LNCAP (cell line): ENCODE measurements around the gene PDX1.

ENCODE experiments used
- CTCF ChIP-seq: fragments of 450-650 bp; IDR thresholded peaks from 2 replicates; pipeline ENCODE4 v1.5.1; 2017; ENCODE audit warnings: mild to moderate bottlenecking

PDX1 gene

DNA sequence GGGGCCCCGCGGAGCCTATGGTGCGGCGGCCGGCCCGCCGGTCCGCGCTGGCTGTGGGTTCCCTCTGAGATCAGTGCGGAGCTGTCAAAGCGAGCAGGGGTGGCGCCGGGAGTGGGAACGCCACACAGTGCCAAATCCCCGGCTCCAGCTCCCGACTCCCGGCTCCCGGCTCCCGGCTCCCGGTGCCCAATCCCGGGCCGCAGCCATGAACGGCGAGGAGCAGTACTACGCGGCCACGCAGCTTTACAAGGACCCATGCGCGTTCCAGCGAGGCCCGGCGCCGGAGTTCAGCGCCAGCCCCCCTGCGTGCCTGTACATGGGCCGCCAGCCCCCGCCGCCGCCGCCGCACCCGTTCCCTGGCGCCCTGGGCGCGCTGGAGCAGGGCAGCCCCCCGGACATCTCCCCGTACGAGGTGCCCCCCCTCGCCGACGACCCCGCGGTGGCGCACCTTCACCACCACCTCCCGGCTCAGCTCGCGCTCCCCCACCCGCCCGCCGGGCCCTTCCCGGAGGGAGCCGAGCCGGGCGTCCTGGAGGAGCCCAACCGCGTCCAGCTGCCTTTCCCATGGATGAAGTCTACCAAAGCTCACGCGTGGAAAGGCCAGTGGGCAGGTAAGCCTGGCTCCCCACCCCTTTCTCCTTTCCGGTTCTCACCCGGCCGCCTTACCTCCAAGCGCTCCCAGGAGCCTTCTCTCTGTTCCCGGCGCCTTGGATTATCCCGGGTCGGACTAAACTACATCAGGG, at the start of gene PDX1:
Gene PDX1 (plus strand): TSS at position 67 of the 743 bp plus-strand sequence. CDS start 139 bp downstream, at position 206.
- no peak for TF ChIP-seq CTCF

DNA sequence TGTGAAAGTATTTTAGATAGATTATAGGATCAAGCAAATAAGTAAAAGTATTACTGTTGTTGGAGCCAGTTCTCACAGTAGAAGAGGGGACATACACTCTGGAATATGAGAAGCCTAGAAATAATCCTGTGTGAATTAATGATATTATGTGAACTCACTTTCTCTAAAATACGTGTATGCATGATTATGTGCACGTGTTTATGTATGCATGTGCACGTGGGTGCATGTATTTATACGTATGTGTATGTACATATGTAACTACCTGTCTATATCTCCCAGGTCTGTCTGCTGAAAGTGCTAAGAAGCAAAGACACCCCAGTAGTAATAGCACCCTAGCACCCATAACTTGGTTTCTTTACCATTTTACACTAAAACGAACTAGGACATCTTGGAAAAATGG, 41.5 kb upstream of the PDX1 start:
- TF ChIP-seq CTCF: no peak

- no peak for TF ChIP-seq CTCF
Observed at GRCh38 chr13:27889471-27889870, 30.3 kb upstream of the PDX1 start.

DNA sequence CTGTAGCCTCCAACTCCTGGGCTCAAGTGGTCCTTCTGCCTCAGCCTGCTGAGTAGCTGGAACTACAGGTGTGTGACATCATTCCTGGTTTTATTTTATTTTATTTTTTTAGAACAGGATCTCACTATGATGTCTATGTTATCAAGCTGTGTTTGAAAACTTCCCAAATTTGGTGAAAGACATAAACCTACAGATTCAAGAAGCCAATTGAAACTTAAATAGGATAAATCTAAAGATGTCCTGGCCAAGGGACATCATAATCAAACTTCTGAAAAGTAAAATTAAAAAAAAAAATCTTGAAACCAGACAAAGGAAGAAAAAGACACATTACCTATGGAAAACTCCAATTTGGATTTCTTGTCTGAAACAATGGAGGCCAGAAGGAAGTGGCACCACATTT, 23.1 kb upstream of the PDX1 start:
- TF ChIP-seq CTCF: no peak

GRCh38 chr13:27904719-27905118, 15.1 kb upstream of the PDX1 start:
- no peak for TF ChIP-seq CTCF

GRCh38 chr13:27905650-27906049, 14.2 kb upstream of the PDX1 start:
- no peak for TF ChIP-seq CTCF

DNA sequence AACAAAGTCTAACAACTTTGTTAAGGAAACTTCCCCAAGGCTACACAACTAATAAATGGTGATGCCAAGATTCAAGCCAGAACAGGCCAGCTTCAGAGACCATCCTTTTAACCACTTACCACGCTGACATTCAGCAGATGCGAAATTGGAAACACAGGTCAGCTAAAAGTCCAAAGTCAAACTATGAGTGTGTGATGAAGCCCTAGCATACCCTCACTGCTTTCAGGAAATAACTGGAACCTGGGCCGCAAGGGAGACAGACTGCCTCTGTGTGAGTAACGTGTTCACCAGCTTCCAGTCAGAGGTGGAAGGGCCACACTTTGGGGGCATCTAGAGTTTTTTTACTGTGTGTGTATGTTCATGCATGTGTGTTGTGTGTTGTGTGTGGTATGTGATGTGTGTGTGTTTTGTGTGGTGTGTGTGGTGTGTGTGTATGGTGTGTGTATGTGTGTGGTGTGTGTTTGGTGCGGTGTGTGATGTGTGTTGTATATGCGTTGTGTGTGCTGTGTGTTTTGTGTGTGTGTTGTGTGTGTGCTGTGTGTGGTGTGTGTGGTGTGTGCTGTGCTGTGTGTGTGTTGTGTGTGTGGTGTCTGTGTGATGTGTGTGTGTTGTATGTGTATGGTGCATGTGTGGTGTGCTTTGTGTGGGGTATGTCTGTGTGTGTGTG, 12.5 kb upstream of the PDX1 start:
- TF ChIP-seq CTCF: no peak
